ENCODE data around the gene CFAP299. TPM values are rescaled to one million over a fixed set of nuclear protein-coding genes. Genes with fewer than 3 reads are reported as not detected.

Gene CFAP299
- total RNA-seq, 4 donors from 2014 or later = not detected

DNA sequence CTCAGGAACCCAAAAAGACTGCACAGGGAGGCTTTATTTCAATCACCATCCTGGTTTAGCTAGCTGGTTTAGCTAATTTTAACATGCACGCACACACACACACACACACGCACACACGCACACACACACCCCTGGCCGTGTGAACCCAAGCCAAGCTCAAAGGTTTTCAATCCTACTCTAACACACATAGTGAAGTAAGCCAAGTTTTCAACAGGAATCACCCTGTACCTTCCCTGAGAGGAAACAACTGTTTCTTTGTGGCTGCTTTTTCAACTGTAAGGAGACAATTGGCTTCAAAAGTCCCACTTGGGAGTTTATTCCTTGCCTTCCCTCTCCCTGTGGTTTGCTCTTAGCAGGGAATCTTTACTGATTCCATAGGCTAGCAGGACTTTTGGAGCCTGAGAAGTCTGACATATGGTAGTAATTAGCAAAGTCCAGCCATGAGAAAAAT, 596.1 kb downstream of the CFAP299 start:
- WGBS = 62% methylated on average over 4 of the region's 4 CpGs
- H3K36me3 ChIP-seq = no peaks in the 10 kb centered on the region
- DNase-seq (ENCODE audit: low spot score in 2 of 2) = no peak
- no peaks in the 10 kb centered on the region for H3K4me1 ChIP-seq
- H3K27me3 ChIP-seq = no peaks in the 10 kb centered on the region
- TF ChIP-seq POLR2AphosphoS5 (IDR thresholded peaks at IDR 0.05) (no peak), POLR2A (IDR thresholded peaks at IDR 0.05) (no peak), EP300 (IDR thresholded peaks at IDR 0.05) (no peak)
- TF ChIP-seq, protein P1, sequence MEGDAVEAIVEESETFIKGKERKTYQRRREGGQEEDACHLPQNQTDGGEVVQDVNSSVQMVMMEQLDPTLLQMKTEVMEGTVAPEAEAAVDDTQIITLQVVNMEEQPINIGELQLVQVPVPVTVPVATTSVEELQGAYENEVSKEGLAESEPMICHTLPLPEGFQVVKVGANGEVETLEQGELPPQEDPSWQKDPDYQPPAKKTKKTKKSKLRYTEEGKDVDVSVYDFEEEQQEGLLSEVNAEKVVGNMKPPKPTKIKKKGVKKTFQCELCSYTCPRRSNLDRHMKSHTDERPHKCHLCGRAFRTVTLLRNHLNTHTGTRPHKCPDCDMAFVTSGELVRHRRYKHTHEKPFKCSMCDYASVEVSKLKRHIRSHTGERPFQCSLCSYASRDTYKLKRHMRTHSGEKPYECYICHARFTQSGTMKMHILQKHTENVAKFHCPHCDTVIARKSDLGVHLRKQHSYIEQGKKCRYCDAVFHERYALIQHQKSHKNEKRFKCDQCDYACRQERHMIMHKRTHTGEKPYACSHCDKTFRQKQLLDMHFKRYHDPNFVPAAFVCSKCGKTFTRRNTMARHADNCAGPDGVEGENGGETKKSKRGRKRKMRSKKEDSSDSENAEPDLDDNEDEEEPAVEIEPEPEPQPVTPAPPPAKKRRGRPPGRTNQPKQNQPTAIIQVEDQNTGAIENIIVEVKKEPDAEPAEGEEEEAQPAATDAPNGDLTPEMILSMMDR (IDR thresholded peaks at IDR 0.05) = no peak
- no peak overlapping the region for H3K4me3 ChIP-seq
- H3K9me3 ChIP-seq = no peaks in the 10 kb centered on the region
- no peak overlapping the region for H3K27ac ChIP-seq

DNA sequence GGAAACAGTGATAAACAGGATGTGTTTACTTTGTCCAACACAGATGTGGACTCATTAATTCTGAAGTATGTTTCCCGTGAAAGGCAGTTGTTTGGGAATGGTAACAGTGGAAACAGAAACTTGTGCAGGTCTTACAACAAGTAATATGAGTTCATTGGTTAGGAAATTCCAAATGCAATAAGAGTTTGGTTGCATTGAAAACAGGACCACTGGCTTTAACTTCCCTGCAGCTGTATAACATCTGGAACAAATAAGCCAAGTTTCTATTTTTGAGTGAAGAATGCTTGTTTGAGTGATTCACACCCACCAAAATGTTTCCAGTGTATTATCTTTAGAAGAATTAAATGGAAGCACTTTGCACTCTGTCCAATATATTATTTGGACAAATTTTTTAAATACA, 612.6 kb downstream of the CFAP299 start:
- 60% methylated on average over 1 of the region's 1 CpG for WGBS
- Histone ChIP-seq H3K36me3 (no peaks in the 10 kb centered on the region), H3K9me3 (no peaks in the 10 kb centered on the region), H3K27ac (no peak overlapping the region), H3K27me3 (no peaks in the 10 kb centered on the region), H3K4me3 (no peak overlapping the region), H3K4me1 (no peaks in the 10 kb centered on the region)
- DNase-seq (ENCODE audit: low spot score in 2 of 2) = no peak
- TF ChIP-seq POLR2A (IDR thresholded peaks at IDR 0.05) (no peak), POLR2AphosphoS5 (IDR thresholded peaks at IDR 0.05) (no peak), EP300 (IDR thresholded peaks at IDR 0.05) (no peak)
- TF ChIP-seq, protein P1 (IDR thresholded peaks at IDR 0.05) = no peak

DNA sequence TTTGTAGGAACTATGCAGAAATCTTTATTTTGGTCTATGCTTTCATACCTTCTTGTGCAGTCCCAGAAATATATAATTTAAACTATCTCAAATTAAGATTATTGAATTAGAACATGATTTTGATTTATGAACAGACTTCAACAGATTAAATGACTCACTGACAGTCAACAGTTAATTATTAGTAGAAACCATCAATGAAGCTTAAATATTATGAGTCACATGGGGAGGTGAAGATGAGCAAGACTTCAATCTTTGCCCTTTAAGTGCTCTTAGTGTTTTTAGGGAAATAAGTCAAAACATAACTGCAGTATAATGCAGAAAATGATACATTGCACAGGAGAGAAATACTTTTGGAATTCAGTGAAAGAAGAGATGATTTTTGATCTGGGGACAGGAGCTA, 613.5 kb downstream of the CFAP299 start:
- Histone ChIP-seq H3K9me3 (no peaks in the 10 kb centered on the region), H3K36me3 (no peaks in the 10 kb centered on the region), H3K4me1 (no peaks in the 10 kb centered on the region), H3K27ac (no peak overlapping the region), H3K27me3 (no peaks in the 10 kb centered on the region), H3K4me3 (no peak overlapping the region)
- DNase-seq (ENCODE audit: low spot score in 2 of 2) = no peak
- TF ChIP-seq, protein P1 (IDR thresholded peaks at IDR 0.05) = no peak
- TF ChIP-seq EP300 (IDR thresholded peaks at IDR 0.05) (no peak), POLR2AphosphoS5 (IDR thresholded peaks at IDR 0.05) (no peak), POLR2A (IDR thresholded peaks at IDR 0.05) (no peak)

DNA sequence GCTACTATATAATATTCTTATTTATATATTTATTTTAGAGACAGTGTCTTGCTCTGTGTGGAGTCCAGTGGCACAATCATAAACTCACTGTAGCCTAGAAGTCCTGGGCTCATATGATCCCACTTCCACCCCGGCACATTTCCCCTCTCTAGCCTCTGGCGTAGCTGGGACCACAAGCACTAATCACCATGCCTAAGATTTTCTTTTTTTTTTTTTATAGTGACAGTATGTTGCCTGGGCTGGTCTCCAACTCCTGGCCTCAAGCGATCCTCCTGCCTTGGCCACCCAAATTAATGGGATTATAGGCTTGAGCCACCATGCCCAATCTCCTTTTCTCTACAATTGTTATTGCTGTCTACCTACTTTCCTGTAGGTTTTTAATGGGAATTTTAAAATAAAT, 620.9 kb downstream of the CFAP299 start:
- Histone ChIP-seq H3K9me3 (no peaks in the 10 kb centered on the region), H3K36me3 (no peaks in the 10 kb centered on the region), H3K27ac (no peak overlapping the region), H3K4me3 (no peak overlapping the region), H3K27me3 (no peaks in the 10 kb centered on the region), H3K4me1 (no peaks in the 10 kb centered on the region)
- no peak for DNase-seq (ENCODE audit: low spot score in 2 of 2)
- TF ChIP-seq POLR2AphosphoS5 (IDR thresholded peaks at IDR 0.05) (no peak), POLR2A (IDR thresholded peaks at IDR 0.05) (no peak), EP300 (IDR thresholded peaks at IDR 0.05) (no peak)
- TF ChIP-seq, protein P1 (IDR thresholded peaks at IDR 0.05) = no peak
- WGBS = 78% methylated on average over 3 of the region's 3 CpGs

DNA sequence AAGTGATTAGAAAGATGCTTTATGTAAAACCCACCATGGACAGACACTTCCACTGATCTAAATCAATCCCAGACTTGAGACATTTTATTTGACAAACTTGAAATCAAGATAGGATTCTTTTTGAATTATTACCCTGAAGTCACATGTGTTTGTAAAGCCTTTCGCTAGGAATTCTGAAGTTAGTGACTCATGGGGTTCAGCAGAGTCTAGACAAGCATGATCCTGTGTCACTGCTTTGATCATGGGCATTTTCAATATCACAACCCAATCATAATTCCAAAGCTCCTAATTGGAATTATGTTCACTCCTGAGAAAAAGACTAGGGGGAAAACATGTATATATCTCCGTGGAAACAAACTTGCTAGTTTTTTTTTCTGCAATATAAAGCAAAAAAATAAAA, 627.5 kb downstream of the CFAP299 start:
- Histone ChIP-seq H3K4me1 (no peaks in the 10 kb centered on the region), H3K27ac (no peak overlapping the region), H3K9me3 (no peaks in the 10 kb centered on the region), H3K36me3 (no peaks in the 10 kb centered on the region), H3K4me3 (no peak overlapping the region), H3K27me3 (no peaks in the 10 kb centered on the region)
- no peak for DNase-seq (ENCODE audit: low spot score in 2 of 2)
- 28% methylated on average over 2 of the region's 2 CpGs for WGBS
- TF ChIP-seq POLR2A (IDR thresholded peaks at IDR 0.05) (no peak), POLR2AphosphoS5 (IDR thresholded peaks at IDR 0.05) (no peak), EP300 (IDR thresholded peaks at IDR 0.05) (no peak)
- TF ChIP-seq, protein P1 (IDR thresholded peaks at IDR 0.05) = no peak
